ENCODE data around the gene DNAH3. TPM values are rescaled to one million over a fixed set of nuclear protein-coding genes. Genes with fewer than 3 reads are reported as not detected.

Gene DNAH3
- total RNA-seq, 1 experiment from 2014 or later: 0.21 TPM

GRCh38 chr16:20904507-20905081 lies 246.1 kb downstream of the DNAH3 start:
- H3K4me3 Mint-ChIP-seq (ENCODE audit: low read depth, unreplicated experiment): peak overlapping the region; percentile 10
- peak; percentile 49 for DNase-seq

GRCh38 chr16:20903899-20904506 lies 246.6 kb downstream of the DNAH3 start:
- intact Hi-C loops (cut with micrococcal nuclease; ENCODE audit: unreplicated experiment): loop anchor here (2.0 kb wide), 1 partner anchor 53 kb away; no protein-coding TSS in a partner anchor
- BruUV-seq (replicated peaks): no TSS peak
- no peak for TF ChIP-seq CTCF (IDR thresholded peaks at IDR 0.05; ENCODE audit: unreplicated experiment)
- no peaks in the 10 kb centered on the region for H3K27me3 Mint-ChIP-seq (ENCODE audit: unreplicated experiment)
- H3K27ac Mint-ChIP-seq (ENCODE audit: unreplicated experiment): peak overlapping the region; percentile 46
- peaks cover 80% of the 10 kb centered on the region for H3K4me1 Mint-ChIP-seq (ENCODE audit: low read depth, unreplicated experiment)
- peak overlapping the region; percentile 10 for H3K4me3 Mint-ChIP-seq (ENCODE audit: low read depth, unreplicated experiment)
- CTCF ChIA-PET: no interaction called here
- H3K9me3 Mint-ChIP-seq (ENCODE audit: low read depth, unreplicated experiment): peaks cover 2% of the 10 kb centered on the region
- H3K36me3 Mint-ChIP-seq (ENCODE audit: insufficient read depth, unreplicated experiment): peaks cover 45% of the 10 kb centered on the region
- DNase-seq: no peak

More at GRCh38 chr16:20904507-20905081, 246.1 kb downstream of the DNAH3 start:
- no TSS peak for BruUV-seq (replicated peaks)
- Mint-ChIP-seq H3K9me3 (ENCODE audit: low read depth, unreplicated experiment) (peaks cover 2% of the 10 kb centered on the region), H3K36me3 (ENCODE audit: insufficient read depth, unreplicated experiment) (peaks cover 39% of the 10 kb centered on the region), H3K27ac (ENCODE audit: unreplicated experiment) (peak overlapping the region; percentile 46), H3K27me3 (ENCODE audit: unreplicated experiment) (no peaks in the 10 kb centered on the region), H3K4me1 (ENCODE audit: low read depth, unreplicated experiment) (peaks cover 79% of the 10 kb centered on the region)
- no peak for TF ChIP-seq CTCF (IDR thresholded peaks at IDR 0.05; ENCODE audit: unreplicated experiment)
- CTCF ChIA-PET: interaction anchor here (0.5 to 1.3 kb wide), 3 partner anchors 36 to 197 kb away, joined by 3 to 5 read pairs (median 3); no protein-coding TSS in a partner anchor
- intact Hi-C loops (cut with micrococcal nuclease; ENCODE audit: unreplicated experiment): loop anchor here (2.0 kb wide), 1 partner anchor 54 kb away; no protein-coding TSS in a partner anchor

- intact Hi-C loops (cut with micrococcal nuclease; ENCODE audit: unreplicated experiment): no loop called here
- no peak for TF ChIP-seq CTCF (IDR thresholded peaks at IDR 0.05; ENCODE audit: unreplicated experiment)
- H3K4me3 Mint-ChIP-seq (ENCODE audit: low read depth, unreplicated experiment): no peak overlapping the region
- no peaks in the 10 kb centered on the region for H3K27me3 Mint-ChIP-seq (ENCODE audit: unreplicated experiment)
- H3K27ac Mint-ChIP-seq (ENCODE audit: unreplicated experiment): no peak overlapping the region
- no peak for DNase-seq
- CTCF ChIA-PET: no interaction called here
- H3K4me1 Mint-ChIP-seq (ENCODE audit: low read depth, unreplicated experiment): peaks cover 80% of the 10 kb centered on the region
- BruUV-seq (replicated peaks): no TSS peak
- H3K9me3 Mint-ChIP-seq (ENCODE audit: low read depth, unreplicated experiment): peaks cover 2% of the 10 kb centered on the region
- H3K36me3 Mint-ChIP-seq (ENCODE audit: insufficient read depth, unreplicated experiment): peaks cover 48% of the 10 kb centered on the region
These were observed 247.3 kb downstream of the DNAH3 start for GRCh38 chr16:20903116-20903898.

- no peak for DNase-seq
- Mint-ChIP-seq H3K4me3 (ENCODE audit: low read depth, unreplicated experiment) (peak overlapping the region; percentile 75), H3K9me3 (ENCODE audit: low read depth, unreplicated experiment) (no peaks in the 10 kb centered on the region), H3K27ac (ENCODE audit: unreplicated experiment) (peak overlapping the region; percentile 94), H3K4me1 (ENCODE audit: low read depth, unreplicated experiment) (peaks cover 80% of the 10 kb centered on the region), H3K36me3 (ENCODE audit: insufficient read depth, unreplicated experiment) (peaks cover 55% of the 10 kb centered on the region), H3K27me3 (ENCODE audit: unreplicated experiment) (no peaks in the 10 kb centered on the region)
- BruUV-seq (replicated peaks): no TSS peak
- CTCF ChIA-PET: no interaction called here
- intact Hi-C loops (cut with micrococcal nuclease; ENCODE audit: unreplicated experiment): no loop called here
- TF ChIP-seq CTCF (IDR thresholded peaks at IDR 0.05; ENCODE audit: unreplicated experiment): no peak
These were observed 248.2 kb downstream of the DNAH3 start for GRCh38 chr16:20902426-20902825.
